ENCODE results near the gene NACC2.

- no peak for TF ChIP-seq EZH2 (IDR thresholded peaks at IDR 0.05; ENCODE audit: borderline replicate concordance, insufficient read depth, low read depth, low read length, poor library complexity, severe bottlenecking)
- TF ChIP-seq CTCF (IDR thresholded peaks at IDR 0.05), result no peak
These were observed 25.4 kb upstream of the NACC2 start for GRCh38 chr9:136120438-136120844.
